ENCODE measurements around the gene FBXW7.

- TF ChIP-seq, protein P1, sequence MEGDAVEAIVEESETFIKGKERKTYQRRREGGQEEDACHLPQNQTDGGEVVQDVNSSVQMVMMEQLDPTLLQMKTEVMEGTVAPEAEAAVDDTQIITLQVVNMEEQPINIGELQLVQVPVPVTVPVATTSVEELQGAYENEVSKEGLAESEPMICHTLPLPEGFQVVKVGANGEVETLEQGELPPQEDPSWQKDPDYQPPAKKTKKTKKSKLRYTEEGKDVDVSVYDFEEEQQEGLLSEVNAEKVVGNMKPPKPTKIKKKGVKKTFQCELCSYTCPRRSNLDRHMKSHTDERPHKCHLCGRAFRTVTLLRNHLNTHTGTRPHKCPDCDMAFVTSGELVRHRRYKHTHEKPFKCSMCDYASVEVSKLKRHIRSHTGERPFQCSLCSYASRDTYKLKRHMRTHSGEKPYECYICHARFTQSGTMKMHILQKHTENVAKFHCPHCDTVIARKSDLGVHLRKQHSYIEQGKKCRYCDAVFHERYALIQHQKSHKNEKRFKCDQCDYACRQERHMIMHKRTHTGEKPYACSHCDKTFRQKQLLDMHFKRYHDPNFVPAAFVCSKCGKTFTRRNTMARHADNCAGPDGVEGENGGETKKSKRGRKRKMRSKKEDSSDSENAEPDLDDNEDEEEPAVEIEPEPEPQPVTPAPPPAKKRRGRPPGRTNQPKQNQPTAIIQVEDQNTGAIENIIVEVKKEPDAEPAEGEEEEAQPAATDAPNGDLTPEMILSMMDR (IDR thresholded peaks at IDR 0.05; ENCODE audit: low read depth, low read length), result no peak
- TF ChIP-seq POLR2A (IDR thresholded peaks at IDR 0.05; ENCODE audit: extremely low read depth, insufficient read length), result no peak
- TF ChIP-seq, protein P2, sequence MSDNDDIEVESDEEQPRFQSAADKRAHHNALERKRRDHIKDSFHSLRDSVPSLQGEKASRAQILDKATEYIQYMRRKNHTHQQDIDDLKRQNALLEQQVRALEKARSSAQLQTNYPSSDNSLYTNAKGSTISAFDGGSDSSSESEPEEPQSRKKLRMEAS (IDR thresholded peaks at IDR 0.05; ENCODE audit: low read depth, low read length), result no peak
Observed at GRCh38 chr4:152456609-152457008, 79.3 kb downstream of the FBXW7 start.

All from NB4 (cell line).